ENCODE results near the gene C1QTNF12. TPM values are rescaled to one million over a fixed set of nuclear protein-coding genes. Genes with fewer than 3 reads are reported as not detected.

C1QTNF12 gene
- total RNA-seq, 1 experiment from 2014 or later: 4.4 TPM

DNA sequence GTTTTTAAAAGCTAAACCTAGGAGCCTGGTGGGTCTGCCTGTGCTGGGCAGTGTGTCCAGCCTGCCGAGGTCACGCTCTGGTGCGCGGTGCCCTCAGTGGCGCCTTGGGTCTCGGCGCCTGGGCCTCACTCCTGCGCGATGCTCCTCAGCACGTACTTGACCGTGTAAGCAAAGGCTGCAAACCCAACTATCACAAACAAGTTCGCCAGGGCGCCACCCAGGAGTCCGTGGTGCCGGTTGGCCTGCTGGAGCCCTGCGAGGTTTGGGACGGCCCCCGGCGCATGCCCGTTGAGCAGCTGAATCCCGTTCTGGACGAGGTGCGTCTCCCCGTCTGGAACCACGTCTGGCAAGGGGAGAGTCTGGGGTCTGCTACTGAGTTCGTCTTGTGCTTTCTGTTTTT lies 8.6 kb upstream of the C1QTNF12 start:
- Histone ChIP-seq H3K18ac (ENCODE audit: insufficient read length, low read depth, low read length) (no peak overlapping the region), H4K20me1 (ENCODE audit: control insufficient read depth, insufficient read depth, insufficient read length) (no peaks in the 10 kb centered on the region), H2AK5ac (ENCODE audit: insufficient read length, low read length) (no peak overlapping the region), H3K79me1 (ENCODE audit: insufficient read depth, low read depth, low read length, poor library complexity, severe bottlenecking) (no peaks in the 10 kb centered on the region), H3K79me2 (ENCODE audit: insufficient read depth, low read length) (no peaks in the 10 kb centered on the region), H4K8ac (replicated peaks; ENCODE audit: insufficient read length, low read depth, low read length) (no peak overlapping the region), H2BK12ac (ENCODE audit: insufficient read length, low read depth, low read length) (no peak overlapping the region), H2AFZ (ENCODE audit: low read length) (no peak overlapping the region), H3K23ac (ENCODE audit: insufficient read length, low read depth, low read length) (no peak overlapping the region), H4K91ac (ENCODE audit: insufficient read length, low read depth, low read length) (no peak overlapping the region), H3K4me1 (ENCODE audit: insufficient read depth, low read length) (no peaks in the 10 kb centered on the region), H3K27me3 (ENCODE audit: insufficient read depth, low read length) (no peaks in the 10 kb centered on the region), H2BK5ac (ENCODE audit: insufficient read length, low read length) (no peak overlapping the region), H3K27ac (ENCODE audit: insufficient read length, low read depth, low read length) (no peak overlapping the region), H2BK15ac (ENCODE audit: low read depth, low read length) (no peak overlapping the region), H3K9ac (ENCODE audit: extremely low read depth, insufficient read length, low read length) (no peak overlapping the region), H3K14ac (ENCODE audit: insufficient read depth, low read length) (no peak overlapping the region), H3K56ac (ENCODE audit: insufficient read length, low read depth, low read length) (no peak overlapping the region), H3T11ph (ENCODE audit: low read length) (no peak overlapping the region), H3K4ac (ENCODE audit: low read depth, low read length) (no peak overlapping the region), H3K9me3 (ENCODE audit: control insufficient read depth, low read depth, low read length) (no peaks in the 10 kb centered on the region), H2BK120ac (ENCODE audit: low read depth, low read length, poor library complexity, severe bottlenecking) (no peak overlapping the region), H3K4me2 (ENCODE audit: insufficient read depth, insufficient read length, low read length) (no peak overlapping the region), H4K5ac (ENCODE audit: insufficient read length, low read depth, low read length) (no peak overlapping the region), H3K23me2 (ENCODE audit: insufficient read length, low read depth, low read length, poor library complexity, severe bottlenecking) (no peaks in the 10 kb centered on the region), H2BK20ac (ENCODE audit: low read depth, low read length, poor library complexity, severe bottlenecking) (no peak overlapping the region)
- Mint-ChIP-seq H3K36me3 (ENCODE audit: insufficient read depth in 1 of 3, low read depth in 3 of 3) (peaks cover 26 to 72% (median 60%) of the 10 kb centered on the region in 3 experiments; a peak in 6 of 7 replicates), H3K27ac (peak overlapping the region in 1 of 3 experiments; percentile 28; a peak in 1 of 7 replicates), H3K4me1 (peaks cover 16 to 27% of the 10 kb centered on the region in 2 experiments), H3K4me3 (no peak overlapping the region), H3K9me3 (no peaks in the 10 kb centered on the region; a peak in 2 of 5 replicates), H3K27me3 (ENCODE audit: low read depth) (peaks cover 4% of the 10 kb centered on the region; the same call in 1 of the 2 replicates)
- WGBS (ENCODE audit: extremely low coverage, insufficient read length, low lambda C conversion rate): no CpG with 5 or more reads among the region's 26 CpGs
- TF ChIP-seq, protein P1, sequence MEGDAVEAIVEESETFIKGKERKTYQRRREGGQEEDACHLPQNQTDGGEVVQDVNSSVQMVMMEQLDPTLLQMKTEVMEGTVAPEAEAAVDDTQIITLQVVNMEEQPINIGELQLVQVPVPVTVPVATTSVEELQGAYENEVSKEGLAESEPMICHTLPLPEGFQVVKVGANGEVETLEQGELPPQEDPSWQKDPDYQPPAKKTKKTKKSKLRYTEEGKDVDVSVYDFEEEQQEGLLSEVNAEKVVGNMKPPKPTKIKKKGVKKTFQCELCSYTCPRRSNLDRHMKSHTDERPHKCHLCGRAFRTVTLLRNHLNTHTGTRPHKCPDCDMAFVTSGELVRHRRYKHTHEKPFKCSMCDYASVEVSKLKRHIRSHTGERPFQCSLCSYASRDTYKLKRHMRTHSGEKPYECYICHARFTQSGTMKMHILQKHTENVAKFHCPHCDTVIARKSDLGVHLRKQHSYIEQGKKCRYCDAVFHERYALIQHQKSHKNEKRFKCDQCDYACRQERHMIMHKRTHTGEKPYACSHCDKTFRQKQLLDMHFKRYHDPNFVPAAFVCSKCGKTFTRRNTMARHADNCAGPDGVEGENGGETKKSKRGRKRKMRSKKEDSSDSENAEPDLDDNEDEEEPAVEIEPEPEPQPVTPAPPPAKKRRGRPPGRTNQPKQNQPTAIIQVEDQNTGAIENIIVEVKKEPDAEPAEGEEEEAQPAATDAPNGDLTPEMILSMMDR (conservative IDR thresholded peaks at IDR 0.05): no peak
- DNase-seq: no peak
